ENCODE data around the gene FANCB. TPM values are rescaled to one million over a fixed set of nuclear protein-coding genes. Genes with fewer than 3 reads are reported as not detected.

The FANCB gene
- polyA plus RNA-seq (2013, experiment 1 of 2), result 5.5 TPM
- 5.4 TPM for polyA plus RNA-seq (2013, experiment 2 of 2)

DNA sequence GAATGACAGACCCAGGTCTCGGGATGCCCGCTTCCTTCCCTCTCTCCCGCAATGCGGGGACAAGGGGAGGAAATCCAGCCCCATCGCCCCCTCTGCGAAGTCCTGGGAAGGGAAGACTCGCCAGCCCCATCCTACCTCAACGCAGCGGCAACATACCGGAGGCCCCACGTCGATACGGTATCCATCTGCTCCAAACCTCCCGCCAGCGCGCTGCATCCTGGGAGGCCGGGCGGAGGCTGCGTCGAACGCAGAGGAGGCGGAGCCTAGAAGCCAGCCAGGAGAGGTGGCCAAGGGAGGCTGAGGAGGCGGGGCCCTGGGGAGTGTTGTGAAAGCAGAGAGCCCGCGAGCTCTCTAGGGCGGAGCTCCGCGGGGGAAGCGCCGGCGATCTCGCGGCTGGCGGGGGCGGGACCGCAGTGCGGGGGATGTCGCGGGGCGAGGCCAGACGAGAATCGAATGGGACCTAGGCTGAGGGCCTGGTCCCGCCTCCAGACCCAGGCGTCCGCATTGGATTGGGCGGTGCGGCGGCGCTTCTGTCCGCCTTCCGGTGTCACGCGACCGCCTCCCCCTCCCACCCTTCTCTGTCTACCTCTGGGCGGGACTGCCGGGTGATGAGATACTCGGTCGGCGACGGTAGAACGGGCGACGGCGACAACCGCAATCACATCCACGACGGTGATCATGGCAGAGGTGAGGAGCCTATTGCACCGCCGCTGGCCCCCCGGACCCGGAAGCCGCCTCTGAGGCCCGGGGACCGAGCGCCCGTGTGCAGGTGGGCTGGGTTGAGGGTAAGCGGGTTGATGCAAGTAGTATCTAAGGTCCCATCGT lies at the start of gene FANCB, which contains the start of gene MOSPD2:
FANCB (minus strand) TSS at position 219 of the 825 bp plus-strand sequence. CDS start 7,559 bp downstream, outside the sequence.
MOSPD2 (plus strand) TSS at position 571 of the 825 bp plus-strand sequence; CDS start at position 679, 108 bp downstream.
- peaks cover 10% of the 10 kb centered on the region for H3K79me2 ChIP-seq (ENCODE audit: control insufficient read depth, insufficient read depth, low read length)
- peak within 1 kb of the TSS; percentile 88 for H3K4me3 ChIP-seq (ENCODE audit: low read length)
- H2BK120ac ChIP-seq (ENCODE audit: low read depth, low read length), result no peak within 1 kb of the TSS
- H2BK15ac ChIP-seq (replicated peaks; ENCODE audit: low read depth), result no peak within 1 kb of the TSS
- H3K79me1 ChIP-seq (ENCODE audit: low read length), result no peaks in the 10 kb centered on the region
- peak within 1 kb of the TSS; percentile 64 for H3K4me2 ChIP-seq (ENCODE audit: low read length)
- no peak within 1 kb of the TSS for H2AK5ac ChIP-seq (ENCODE audit: low read length)
- no peak within 1 kb of the TSS for H4K5ac ChIP-seq (ENCODE audit: low read length)
- no peak within 1 kb of the TSS for H3K27ac ChIP-seq (ENCODE audit: low read depth, low read length)
- H3K56ac ChIP-seq (ENCODE audit: low read length), result peak within 1 kb of the TSS; percentile 91
- H4K8ac ChIP-seq (ENCODE audit: low read depth, low read length), result no peak within 1 kb of the TSS
- no peak within 1 kb of the TSS for H2BK5ac ChIP-seq (ENCODE audit: low read length)
- no peaks in the 10 kb centered on the region for H3K4me1 ChIP-seq (ENCODE audit: control insufficient read depth, low read depth, low read length)
- peak; percentile 97 for DNase-seq
- H3K36me3 ChIP-seq (ENCODE audit: control insufficient read depth, insufficient read depth, low read length), result no peaks in the 10 kb centered on the region
- WGBS (ENCODE audit: extremely low coverage, insufficient coverage, low lambda C conversion rate), result no CpG with 5 or more reads among the region's 78 CpGs
- peak within 1 kb of the TSS; percentile 85 for H3K18ac ChIP-seq (ENCODE audit: low read length)
- H3K9ac ChIP-seq (ENCODE audit: low read length), result peak within 1 kb of the TSS; percentile 81
- H3K23ac ChIP-seq (ENCODE audit: low read length), result no peak within 1 kb of the TSS
- no peaks in the 10 kb centered on the region for H3K27me3 ChIP-seq (ENCODE audit: insufficient read depth, low read length, poor library complexity)
- peak within 1 kb of the TSS; percentile 4 for H3K4ac ChIP-seq (ENCODE audit: low read depth, low read length)

DNA sequence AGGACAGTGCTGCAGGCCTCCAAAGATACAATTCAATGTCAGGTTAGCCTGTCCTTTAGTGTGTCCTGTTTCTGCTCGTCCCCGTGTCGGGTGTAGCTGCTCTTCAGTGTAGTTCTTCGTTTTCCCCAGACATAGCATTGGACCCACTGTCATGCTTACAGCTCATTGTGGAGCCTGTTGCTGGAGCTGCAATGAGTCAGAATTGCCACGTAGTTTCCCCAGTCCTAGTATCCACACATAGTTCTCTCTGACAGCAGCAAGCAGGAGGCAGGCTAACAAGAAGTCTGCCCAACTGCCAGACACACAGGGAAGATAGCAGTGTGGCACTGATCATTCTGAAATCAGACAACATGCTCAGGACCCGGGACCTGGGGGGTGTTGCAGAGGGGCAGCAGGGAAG lies 49.6 kb upstream of the FANCB start:
- no peak overlapping the region for H3K18ac ChIP-seq (ENCODE audit: low read length)
- H3K4me3 ChIP-seq (ENCODE audit: low read length), result no peak overlapping the region
- no peak overlapping the region for H4K5ac ChIP-seq (ENCODE audit: low read length)
- H2BK15ac ChIP-seq (replicated peaks; ENCODE audit: low read depth), result no peak overlapping the region
- no peak for DNase-seq
- H2AK5ac ChIP-seq (ENCODE audit: low read length), result no peak overlapping the region
- no peaks in the 10 kb centered on the region for H3K4me1 ChIP-seq (ENCODE audit: control insufficient read depth, low read depth, low read length)
- no peak overlapping the region for H3K27ac ChIP-seq (ENCODE audit: low read depth, low read length)
- no peak overlapping the region for H3K4ac ChIP-seq (ENCODE audit: low read depth, low read length)
- no peak overlapping the region for H3K23ac ChIP-seq (ENCODE audit: low read length)
- H3K27me3 ChIP-seq (ENCODE audit: insufficient read depth, low read length, poor library complexity), result no peaks in the 10 kb centered on the region
- no CpG with 5 or more reads among the region's 6 CpGs for WGBS (ENCODE audit: extremely low coverage, insufficient coverage, low lambda C conversion rate)
- H3K9ac ChIP-seq (ENCODE audit: low read length), result no peak overlapping the region
- H3K79me1 ChIP-seq (ENCODE audit: low read length), result no peaks in the 10 kb centered on the region
- H3K56ac ChIP-seq (ENCODE audit: low read length), result peak overlapping the region; percentile 19
- H3K79me2 ChIP-seq (ENCODE audit: control insufficient read depth, insufficient read depth, low read length), result no peaks in the 10 kb centered on the region
- no peak overlapping the region for H3K4me2 ChIP-seq (ENCODE audit: low read length)
- no peak overlapping the region for H2BK120ac ChIP-seq (ENCODE audit: low read depth, low read length)
- no peak overlapping the region for H4K8ac ChIP-seq (ENCODE audit: low read depth, low read length)
- no peaks in the 10 kb centered on the region for H3K36me3 ChIP-seq (ENCODE audit: control insufficient read depth, insufficient read depth, low read length)
- H2BK5ac ChIP-seq (ENCODE audit: low read length), result no peak overlapping the region

DNA sequence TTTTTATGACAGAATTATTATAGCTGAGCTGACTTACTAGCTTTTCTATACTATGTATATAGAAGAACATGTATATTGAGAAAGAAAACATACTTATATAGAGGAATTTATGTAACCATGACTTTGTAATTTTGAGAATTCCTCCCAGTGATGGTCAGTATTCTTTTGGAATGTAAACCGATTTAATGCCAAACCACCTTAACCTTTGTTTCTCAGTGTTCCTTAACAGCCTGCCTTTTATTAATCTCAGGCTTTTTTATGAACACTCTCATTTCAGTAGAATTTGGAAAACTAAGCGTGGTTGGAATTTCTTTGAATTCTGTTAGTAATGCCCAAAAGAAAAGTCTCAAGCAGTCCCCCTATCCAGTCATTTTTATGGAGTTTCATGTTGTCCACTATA lies 47.3 kb upstream of the FANCB start:
- no peak overlapping the region for H4K8ac ChIP-seq (ENCODE audit: low read depth, low read length)
- H2AK5ac ChIP-seq (ENCODE audit: low read length), result no peak overlapping the region
- H3K4ac ChIP-seq (ENCODE audit: low read depth, low read length), result no peak overlapping the region
- no peaks in the 10 kb centered on the region for H3K36me3 ChIP-seq (ENCODE audit: control insufficient read depth, insufficient read depth, low read length)
- no peak overlapping the region for H2BK120ac ChIP-seq (ENCODE audit: low read depth, low read length)
- no peak overlapping the region for H3K56ac ChIP-seq (ENCODE audit: low read length)
- WGBS (ENCODE audit: extremely low coverage, insufficient coverage, low lambda C conversion rate), result no CpG with 5 or more reads among the region's 2 CpGs
- no peak for DNase-seq
- H3K4me1 ChIP-seq (ENCODE audit: control insufficient read depth, low read depth, low read length), result no peaks in the 10 kb centered on the region
- H3K27ac ChIP-seq (ENCODE audit: low read depth, low read length), result no peak overlapping the region
- H3K4me2 ChIP-seq (ENCODE audit: low read length), result no peak overlapping the region
- no peaks in the 10 kb centered on the region for H3K27me3 ChIP-seq (ENCODE audit: insufficient read depth, low read length, poor library complexity)
- H3K4me3 ChIP-seq (ENCODE audit: low read length), result no peak overlapping the region
- no peak overlapping the region for H3K18ac ChIP-seq (ENCODE audit: low read length)
- no peaks in the 10 kb centered on the region for H3K79me1 ChIP-seq (ENCODE audit: low read length)
- H3K79me2 ChIP-seq (ENCODE audit: control insufficient read depth, insufficient read depth, low read length), result no peaks in the 10 kb centered on the region
- H3K9ac ChIP-seq (ENCODE audit: low read length), result no peak overlapping the region
- H2BK15ac ChIP-seq (replicated peaks; ENCODE audit: low read depth), result no peak overlapping the region
- H4K5ac ChIP-seq (ENCODE audit: low read length), result no peak overlapping the region
- no peak overlapping the region for H2BK5ac ChIP-seq (ENCODE audit: low read length)
- H3K23ac ChIP-seq (ENCODE audit: low read length), result no peak overlapping the region

DNA sequence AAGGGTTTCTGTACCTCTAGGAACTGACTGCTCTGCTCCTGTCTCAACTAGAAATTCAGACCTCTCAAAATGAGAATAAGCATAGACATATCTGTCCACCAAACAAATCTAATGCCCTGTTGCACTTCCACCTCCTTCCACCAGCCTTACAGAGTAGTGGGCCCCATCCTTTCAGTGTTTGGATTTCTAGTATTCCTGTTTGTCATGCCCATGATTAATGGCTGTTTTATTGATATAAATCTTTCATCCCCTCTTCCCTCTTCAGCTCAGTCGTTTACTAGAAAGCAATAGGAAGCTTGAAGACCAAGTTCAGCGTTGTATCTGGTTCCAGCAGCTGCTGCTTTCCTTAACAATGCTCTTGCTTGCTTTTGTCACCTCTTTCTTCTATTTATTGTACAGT lies 46.5 kb upstream of the FANCB start:
- no peak overlapping the region for H2AK5ac ChIP-seq (ENCODE audit: low read length)
- no peak overlapping the region for H3K4me2 ChIP-seq (ENCODE audit: low read length)
- H2BK5ac ChIP-seq (ENCODE audit: low read length), result no peak overlapping the region
- no peak for DNase-seq
- no peak overlapping the region for H4K8ac ChIP-seq (ENCODE audit: low read depth, low read length)
- H3K36me3 ChIP-seq (ENCODE audit: control insufficient read depth, insufficient read depth, low read length), result no peaks in the 10 kb centered on the region
- no peak overlapping the region for H3K9ac ChIP-seq (ENCODE audit: low read length)
- H4K5ac ChIP-seq (ENCODE audit: low read length), result no peak overlapping the region
- no peak overlapping the region for H2BK15ac ChIP-seq (replicated peaks; ENCODE audit: low read depth)
- H3K27ac ChIP-seq (ENCODE audit: low read depth, low read length), result no peak overlapping the region
- H3K79me1 ChIP-seq (ENCODE audit: low read length), result no peaks in the 10 kb centered on the region
- no peak overlapping the region for H3K4ac ChIP-seq (ENCODE audit: low read depth, low read length)
- no peak overlapping the region for H3K18ac ChIP-seq (ENCODE audit: low read length)
- H3K23ac ChIP-seq (ENCODE audit: low read length), result no peak overlapping the region
- no CpG with 5 or more reads among the region's 2 CpGs for WGBS (ENCODE audit: extremely low coverage, insufficient coverage, low lambda C conversion rate)
- no peaks in the 10 kb centered on the region for H3K27me3 ChIP-seq (ENCODE audit: insufficient read depth, low read length, poor library complexity)
- H3K4me3 ChIP-seq (ENCODE audit: low read length), result no peak overlapping the region
- no peaks in the 10 kb centered on the region for H3K79me2 ChIP-seq (ENCODE audit: control insufficient read depth, insufficient read depth, low read length)
- H3K56ac ChIP-seq (ENCODE audit: low read length), result no peak overlapping the region
- H2BK120ac ChIP-seq (ENCODE audit: low read depth, low read length), result no peak overlapping the region
- H3K4me1 ChIP-seq (ENCODE audit: control insufficient read depth, low read depth, low read length), result no peaks in the 10 kb centered on the region

DNA sequence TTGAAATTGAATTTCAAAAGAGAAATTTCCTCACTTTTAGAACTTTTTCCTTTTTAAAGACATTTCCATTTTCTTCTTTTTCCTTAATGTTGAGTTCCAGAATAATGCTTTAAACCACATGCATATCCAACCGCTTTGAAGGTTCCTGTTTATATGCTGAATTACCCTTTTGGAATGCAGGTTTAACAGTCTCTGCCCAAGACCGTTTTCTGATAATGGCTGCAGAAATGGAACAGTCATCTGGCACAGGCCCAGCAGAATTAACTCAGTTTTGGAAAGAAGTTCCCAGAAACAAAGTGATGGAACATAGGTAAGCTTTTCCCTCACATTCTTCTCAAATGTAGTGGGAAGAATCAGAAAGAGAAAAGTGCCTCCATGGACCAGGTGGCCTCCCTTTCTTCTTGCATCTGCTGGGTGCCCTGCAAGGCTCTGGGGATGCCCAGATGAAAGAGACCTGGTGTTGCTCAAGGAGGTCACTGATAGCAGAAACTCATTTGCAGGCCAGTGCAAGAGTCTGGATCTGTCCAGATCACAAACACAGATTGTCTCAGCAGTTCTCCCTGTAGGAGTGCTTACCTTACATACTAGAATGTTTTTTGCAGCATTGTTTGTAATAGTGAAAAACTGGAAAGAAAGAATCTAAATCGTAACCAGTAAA lies 43.3 kb upstream of the FANCB start:
- H3K79me1 ChIP-seq (ENCODE audit: low read length), result no peaks in the 10 kb centered on the region
- H2BK15ac ChIP-seq (replicated peaks; ENCODE audit: low read depth), result no peak overlapping the region
- H3K9ac ChIP-seq (ENCODE audit: low read length), result no peak overlapping the region
- no peak overlapping the region for H2BK5ac ChIP-seq (ENCODE audit: low read length)
- H3K79me2 ChIP-seq (ENCODE audit: control insufficient read depth, insufficient read depth, low read length), result no peaks in the 10 kb centered on the region
- no peak overlapping the region for H3K27ac ChIP-seq (ENCODE audit: low read depth, low read length)
- no peak overlapping the region for H4K5ac ChIP-seq (ENCODE audit: low read length)
- no CpG with 5 or more reads among the region's 3 CpGs for WGBS (ENCODE audit: extremely low coverage, insufficient coverage, low lambda C conversion rate)
- H3K4me1 ChIP-seq (ENCODE audit: control insufficient read depth, low read depth, low read length), result no peaks in the 10 kb centered on the region
- no peak overlapping the region for H3K18ac ChIP-seq (ENCODE audit: low read length)
- H3K23ac ChIP-seq (ENCODE audit: low read length), result no peak overlapping the region
- no peaks in the 10 kb centered on the region for H3K27me3 ChIP-seq (ENCODE audit: insufficient read depth, low read length, poor library complexity)
- no peak overlapping the region for H3K4ac ChIP-seq (ENCODE audit: low read depth, low read length)
- DNase-seq, result no peak
- no peak overlapping the region for H2AK5ac ChIP-seq (ENCODE audit: low read length)
- no peak overlapping the region for H3K4me3 ChIP-seq (ENCODE audit: low read length)
- H2BK120ac ChIP-seq (ENCODE audit: low read depth, low read length), result no peak overlapping the region
- H3K4me2 ChIP-seq (ENCODE audit: low read length), result no peak overlapping the region
- H3K36me3 ChIP-seq (ENCODE audit: control insufficient read depth, insufficient read depth, low read length), result no peaks in the 10 kb centered on the region
- no peak overlapping the region for H3K56ac ChIP-seq (ENCODE audit: low read length)
- no peak overlapping the region for H4K8ac ChIP-seq (ENCODE audit: low read depth, low read length)

Measured in mesendoderm (in vitro differentiated cells).